GM21423 (cell line): Measurements from ENCODE around the gene PDHB.
A peak's percentile ranks its signal among the peaks of the same experiment; 100 is the strongest.
"Not testable (repeated sequence)": the region's sequence is repeated elsewhere in the genome, so short reads cannot be mapped to it uniquely, and the experiment has no call there.

ENCODE experiments used
- ATAC-seq: cut with Tn5 transposase; IDR thresholded peaks from one replicate; pipeline ENCODE4 v1.9.1; 2021; ENCODE audit warnings: mild to moderate bottlenecking, moderate library complexity; ENCODE audit not compliant: unreplicated experiment

The PDHB gene

DNA sequence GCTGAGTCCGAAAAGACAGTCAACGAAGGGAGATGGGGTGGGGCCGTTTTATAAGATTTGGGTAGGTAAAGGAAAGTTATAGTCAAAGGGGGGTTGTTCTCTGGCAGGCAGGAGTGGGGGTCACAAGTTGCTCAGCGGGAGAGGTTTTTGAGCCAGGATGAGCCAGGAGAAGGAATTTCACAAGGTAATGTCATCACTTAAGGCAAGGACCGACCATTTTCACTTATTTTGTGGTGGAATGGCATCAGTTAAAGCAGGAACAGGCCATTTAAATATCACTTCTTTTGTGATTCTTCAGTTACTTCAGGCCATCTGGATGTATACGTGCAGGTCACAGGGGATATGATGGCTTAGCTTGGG lies 7.3 kb upstream of the PDHB start:
- not testable (repeated sequence) for ATAC-seq

DNA sequence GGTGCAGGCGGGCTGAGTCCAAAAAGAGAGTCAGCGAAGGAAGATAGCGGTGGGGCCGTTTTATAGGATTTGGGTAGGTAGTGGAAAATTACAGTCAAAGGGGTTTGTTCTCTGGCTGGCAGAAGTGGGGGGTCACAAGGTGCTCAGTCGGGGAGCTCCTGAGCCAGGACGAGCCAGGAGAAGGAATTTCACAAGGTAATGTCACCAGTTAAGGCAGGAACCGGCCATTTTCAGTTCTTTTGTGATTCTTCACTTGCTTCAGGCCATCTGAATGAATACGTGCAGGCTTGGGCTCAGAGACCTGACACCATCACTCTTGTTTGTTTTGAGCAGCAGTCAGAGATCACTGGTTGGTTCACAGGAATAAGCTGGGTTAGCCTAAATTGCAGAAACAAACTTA lies 3.6 kb upstream of the PDHB start:
- not testable (repeated sequence) for ATAC-seq

DNA sequence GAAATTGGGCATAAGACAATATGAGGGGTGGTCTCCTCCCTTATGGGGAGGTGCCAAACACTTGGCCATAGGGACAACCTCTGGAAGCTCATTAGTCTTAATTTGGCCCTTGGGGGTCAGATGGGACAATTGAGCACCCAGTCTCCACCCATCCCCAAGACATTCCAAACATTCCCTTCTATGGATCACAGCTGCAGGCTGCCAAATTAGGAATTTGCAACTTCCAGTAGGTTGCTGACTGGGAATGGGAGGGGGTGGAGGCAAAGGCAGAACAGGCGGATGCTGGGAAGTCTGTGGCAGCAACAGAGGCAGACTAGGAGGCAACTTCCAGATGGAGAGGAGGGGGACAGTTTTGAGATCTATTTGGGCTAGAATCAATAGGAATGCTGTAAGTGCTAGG lies 1.4 kb upstream of the PDHB start:
- ATAC-seq: no peak

DNA sequence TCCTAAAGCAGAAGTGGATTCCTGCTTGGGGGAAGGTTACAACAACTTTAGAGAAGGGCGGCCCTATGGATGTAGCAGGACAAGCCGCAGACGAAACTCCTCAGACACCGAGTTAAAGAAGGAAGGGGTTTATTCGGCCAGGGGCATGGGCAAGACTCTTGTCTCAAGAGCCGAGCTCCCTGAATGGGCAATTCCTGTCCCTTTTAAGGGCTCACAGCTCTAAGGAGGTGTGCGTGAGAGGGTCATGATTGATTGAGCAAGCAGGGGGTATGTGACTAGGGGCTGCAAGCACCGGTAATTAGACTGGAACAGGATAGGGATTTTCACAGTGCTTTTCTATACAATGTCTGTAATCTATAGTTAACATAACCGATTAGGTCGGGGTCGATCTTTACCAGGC lies 879 bp upstream of the PDHB start:
- no peak for ATAC-seq

DNA sequence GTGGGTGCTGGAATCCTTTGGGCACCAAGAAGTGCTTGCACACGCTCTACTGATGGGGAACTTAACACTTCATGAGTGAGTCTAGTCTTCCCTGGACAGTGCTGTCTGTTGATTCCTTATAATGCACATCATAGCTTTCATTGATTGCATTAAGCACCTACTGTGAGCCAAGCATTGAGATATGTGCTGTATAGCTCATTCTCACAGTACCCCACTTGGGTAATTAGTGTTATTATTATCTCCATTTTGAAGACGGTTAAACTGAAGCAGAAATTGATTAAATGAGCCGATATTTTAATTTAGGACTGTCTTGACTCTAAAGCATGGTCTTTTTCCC lies 504 bp upstream of the PDHB start:
- ATAC-seq: no peak

DNA sequence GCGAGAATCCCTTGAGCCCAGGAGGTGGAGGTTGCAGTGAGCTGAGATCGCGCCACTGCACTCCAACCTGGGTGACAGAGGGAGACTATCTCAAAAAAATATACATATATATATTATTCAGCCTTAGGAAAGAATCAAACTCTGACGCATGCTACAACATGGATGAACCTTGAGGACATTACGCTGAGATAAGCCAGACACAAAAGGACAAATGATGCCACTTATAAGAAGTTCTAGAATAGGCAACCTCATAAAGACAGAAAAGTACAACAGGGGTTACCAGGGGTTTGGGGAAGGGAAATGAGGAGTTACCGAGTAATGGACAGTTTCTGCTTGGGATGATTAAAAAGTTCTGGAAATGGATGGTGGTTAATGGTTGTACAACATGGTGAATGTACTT lies 727 bp downstream of the PDHB start:
- no peak for ATAC-seq

DNA sequence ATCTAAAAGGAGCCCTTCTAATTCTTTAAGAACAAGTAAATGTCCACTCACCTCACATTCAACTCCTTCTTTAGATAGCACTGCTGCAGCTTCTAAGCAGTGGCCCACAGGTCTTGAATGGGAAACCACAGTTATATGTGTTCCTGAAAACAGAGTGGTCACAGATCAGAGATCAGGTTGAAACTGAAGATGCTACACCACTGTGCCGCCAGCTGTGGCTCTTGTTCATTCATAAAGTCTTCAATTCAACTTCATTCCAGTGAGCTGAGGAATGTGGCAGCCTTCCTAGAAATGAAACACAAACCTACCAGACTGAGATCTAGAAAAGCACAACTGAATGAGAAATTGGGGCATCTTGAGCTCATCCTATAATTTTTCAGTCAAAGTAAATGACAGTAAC lies 4.0 kb downstream of the PDHB start:
- ATAC-seq: peak; percentile 40

DNA sequence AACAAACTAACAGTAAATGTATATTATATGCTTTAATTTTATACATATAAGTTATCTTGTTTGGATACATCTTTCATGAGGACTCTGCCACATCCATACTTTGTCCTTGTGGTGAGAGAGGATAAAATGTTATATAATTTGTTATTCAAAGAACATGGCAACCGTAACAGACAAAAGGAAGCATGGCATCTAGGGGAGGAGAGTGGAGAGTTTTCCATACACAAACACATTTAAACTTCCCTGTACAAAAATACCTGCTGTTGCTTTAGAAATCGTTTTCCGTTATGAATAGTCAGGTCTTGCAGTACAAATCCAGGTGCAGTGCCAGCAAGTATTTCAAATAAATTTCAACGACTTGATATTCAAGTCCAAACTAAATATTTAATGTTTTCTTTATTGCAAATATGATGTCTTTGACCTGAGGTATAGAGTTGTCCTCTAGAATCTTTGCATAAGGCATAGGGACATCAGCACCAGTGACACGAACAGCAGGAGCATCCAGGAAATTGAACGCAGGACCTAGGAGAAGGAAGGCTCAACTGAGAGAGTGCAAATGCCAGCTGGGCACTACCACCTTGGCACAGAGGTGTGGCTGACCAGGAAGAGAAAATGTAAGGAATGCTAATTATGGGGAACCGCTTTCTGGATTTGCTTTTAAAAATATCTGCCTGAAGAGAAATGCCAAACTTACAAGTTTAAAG lies 5.8 kb downstream of the PDHB start:
- ATAC-seq: no peak

DNA sequence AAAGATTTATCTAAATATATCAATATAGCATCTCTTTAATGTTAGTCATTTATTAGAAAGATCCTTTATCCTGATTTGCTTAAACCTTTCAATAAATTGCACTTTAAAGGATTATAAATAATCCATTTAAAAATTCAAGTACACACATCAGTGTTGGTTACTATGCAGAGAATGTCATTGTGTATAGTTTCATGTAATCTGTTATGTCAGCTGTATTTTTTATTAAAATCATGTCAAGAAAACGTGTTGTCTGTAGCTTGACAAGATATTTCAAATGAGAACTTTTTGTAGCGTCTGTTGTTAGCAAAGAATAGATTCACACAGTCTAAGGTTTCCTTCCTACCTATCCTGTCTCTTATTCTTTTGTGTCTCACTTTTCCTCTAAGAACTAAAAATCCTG lies 7.8 kb downstream of the PDHB start:
- ATAC-seq: no peak

DNA sequence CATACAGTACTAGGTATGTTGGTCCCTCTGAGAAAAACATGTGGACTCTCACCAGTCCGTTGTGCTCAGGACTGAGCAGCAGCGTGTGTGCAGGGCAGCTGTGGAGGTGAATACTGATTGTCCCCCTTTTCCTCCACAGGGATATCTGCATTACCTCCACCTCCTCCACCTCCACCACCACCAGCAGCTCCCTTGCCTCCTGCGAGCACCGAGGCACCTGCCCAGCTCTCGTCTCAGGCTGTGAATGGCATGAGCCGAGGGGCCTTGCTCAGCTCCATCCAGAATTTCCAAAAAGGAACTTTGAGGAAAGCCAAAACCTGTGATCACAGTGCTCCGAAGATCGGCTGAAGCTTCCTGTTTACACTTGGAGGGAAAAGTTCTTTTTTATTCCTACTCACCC lies 9.0 kb downstream of the PDHB start:
- ATAC-seq: no peak

DNA sequence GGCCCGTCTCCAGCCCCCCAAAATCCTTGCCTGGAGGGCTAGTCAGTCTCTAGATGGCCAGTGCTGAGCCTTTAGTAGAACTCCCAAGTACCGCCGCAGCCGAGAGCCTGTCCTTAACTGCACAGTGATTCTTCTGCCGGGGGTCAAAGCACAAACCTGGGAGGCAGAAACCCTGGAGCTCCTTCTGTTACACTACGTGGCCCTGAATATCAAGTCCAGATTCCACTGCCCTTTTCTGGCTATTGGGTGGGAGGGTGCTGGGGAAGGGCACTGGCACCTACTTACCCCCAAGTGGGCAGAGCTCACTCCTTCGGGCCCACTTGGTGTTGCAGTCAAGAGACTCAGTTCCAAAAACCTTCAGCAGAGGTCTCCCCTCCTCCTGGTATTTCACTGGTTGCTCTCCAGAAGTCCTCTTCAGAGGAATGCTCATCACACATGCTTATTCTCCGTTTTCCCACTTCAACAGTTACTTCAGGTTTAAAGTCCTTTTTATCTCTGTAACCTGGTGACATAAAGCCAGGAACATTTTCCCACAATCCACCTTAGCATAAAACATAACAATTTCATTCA lies 10.8 kb downstream of the PDHB start:
- no peak for ATAC-seq

DNA sequence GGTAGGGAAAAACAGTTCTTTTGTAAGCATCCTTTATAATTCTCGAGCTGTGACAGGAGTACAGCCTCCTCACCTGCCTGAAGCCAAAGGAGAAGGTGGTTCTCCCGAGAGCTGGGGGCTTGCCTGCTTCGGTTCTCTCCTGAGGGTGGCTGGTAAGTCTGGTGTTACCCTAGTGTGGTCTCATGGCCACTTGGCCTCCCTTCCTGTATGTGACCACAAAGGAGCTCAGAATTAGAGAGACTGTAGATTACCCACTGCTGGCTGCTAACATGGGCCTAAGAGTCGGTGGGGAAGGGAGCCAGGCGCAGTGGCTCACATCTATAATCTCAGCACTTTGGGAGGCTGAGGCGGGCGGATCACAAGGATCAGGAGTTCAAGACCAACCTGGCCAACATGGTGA lies 12.6 kb downstream of the PDHB start:
- ATAC-seq: no peak

DNA sequence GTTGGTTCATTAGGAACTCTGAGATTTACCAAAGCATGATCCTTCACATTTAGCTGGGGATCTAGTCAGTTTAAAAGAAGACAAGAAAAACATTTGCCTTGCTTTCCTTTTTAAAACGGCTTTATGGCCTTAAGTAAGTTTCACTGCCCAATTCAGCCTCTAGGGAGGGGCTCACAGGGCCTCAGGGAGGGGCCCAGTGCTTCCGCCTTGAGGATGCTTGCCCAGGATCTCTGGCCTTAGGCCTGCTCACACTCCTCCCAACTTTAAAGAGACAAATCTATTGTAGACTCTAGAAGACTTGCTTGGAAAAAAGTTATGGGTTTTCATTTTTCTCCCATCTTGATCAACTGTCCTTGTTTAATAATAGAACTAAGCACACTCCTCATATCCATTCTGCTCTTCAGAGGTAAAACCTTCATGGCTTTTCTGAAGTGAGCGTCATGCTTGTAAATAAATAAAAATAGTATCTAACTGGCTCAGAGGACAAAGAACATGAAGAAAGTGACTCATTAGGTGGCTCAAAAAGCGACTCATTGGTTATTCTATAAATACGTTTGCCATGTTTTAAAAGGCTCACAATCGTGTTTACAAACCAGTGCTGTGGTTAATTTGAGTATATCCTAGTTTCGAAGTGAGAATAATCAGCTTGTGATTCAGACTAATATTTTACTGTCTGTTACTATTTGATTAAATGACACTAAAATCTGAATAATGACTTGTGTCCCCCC lies 13.7 kb downstream of the PDHB start:
- peak; percentile 65 for ATAC-seq

DNA sequence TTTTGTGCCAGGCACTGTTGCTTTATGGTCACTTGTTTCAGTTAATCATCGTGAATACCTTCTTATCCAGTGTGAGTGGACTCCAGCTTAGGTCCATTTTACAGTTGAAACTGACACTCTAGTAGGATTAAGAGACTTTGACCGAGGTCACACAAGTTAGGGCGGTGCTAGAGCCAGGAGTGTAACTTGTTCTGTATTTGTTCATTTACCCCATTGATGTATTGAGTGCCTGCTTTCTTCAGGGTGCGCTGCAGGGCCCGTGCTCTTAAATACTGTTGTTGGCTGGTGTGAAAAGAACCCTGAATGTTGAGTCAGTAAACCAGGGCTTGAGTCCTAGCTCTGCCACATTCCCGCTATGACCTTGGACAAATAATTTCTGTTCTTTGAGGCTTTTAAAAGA lies 15.4 kb downstream of the PDHB start:
- no peak for ATAC-seq

DNA sequence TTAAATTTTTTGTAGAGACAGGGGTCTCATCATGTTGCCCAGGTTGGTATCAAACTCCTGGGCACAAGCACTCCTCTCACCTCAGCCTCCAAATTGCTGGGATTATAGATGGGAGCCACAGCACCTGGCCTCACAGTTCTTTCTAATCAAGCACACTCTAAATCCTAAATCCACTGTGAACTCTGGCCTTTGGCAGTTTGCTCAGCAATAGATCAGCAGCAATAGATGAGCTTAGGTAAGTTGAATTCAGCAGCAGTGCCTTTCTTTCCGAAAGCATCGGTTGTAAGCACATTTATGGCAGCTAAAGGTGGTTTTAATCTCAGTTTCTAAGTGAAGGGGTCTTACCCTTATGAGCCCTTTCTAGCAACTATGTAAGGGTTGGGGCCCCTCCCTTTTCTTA lies 16.6 kb downstream of the PDHB start:
- no peak for ATAC-seq

DNA sequence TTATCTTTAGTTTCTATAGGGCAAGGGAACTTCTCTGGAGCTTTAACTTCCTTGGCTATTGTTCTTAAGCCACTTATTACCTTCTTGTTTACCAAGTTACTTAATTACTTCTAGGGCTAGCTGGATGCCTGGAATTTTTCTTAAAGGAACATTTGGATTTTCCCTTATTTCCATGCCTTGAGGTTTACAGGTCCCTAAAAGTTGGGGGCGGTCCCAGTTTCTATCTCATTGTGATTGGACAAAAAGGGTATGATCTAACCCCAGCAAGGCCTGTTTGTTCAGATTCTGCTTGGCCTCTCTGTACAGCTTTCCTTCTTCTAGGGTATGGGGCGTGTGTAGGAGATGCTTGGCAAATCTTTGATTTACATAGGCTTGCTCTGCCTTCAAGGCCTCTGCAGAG lies 17.4 kb downstream of the PDHB start:
- ATAC-seq: no peak

DNA sequence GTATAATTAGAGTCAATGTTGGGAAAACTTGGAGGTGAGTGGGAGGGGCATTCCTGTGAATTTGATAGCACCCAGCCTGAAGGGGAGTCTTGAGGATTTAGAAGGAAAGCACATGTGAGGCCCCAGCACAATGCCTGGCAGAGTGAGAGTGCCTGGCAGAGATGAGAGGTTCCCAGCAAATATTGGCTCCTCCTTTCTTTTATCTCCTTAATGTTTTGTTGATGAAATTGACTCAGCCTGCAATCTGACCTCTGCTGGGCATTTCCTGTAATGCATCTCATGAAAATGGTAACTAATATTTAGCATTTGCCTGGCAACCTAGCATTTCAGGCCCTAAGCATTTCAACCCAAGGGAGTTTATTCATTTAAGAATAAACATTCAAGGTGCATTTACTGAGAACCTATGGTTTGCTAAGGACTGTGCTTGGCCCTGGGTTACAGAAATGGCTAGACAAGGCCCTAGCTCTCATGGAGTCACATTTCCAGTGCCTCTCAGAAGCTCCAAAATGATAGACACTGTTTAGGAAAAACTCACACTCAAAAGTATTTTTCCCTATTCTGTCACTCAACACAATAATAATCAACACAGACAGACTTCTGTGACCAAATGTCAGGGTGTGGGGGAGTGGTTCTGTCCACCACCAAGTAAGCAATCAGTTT lies 19.0 kb downstream of the PDHB start:
- ATAC-seq: no peak

DNA sequence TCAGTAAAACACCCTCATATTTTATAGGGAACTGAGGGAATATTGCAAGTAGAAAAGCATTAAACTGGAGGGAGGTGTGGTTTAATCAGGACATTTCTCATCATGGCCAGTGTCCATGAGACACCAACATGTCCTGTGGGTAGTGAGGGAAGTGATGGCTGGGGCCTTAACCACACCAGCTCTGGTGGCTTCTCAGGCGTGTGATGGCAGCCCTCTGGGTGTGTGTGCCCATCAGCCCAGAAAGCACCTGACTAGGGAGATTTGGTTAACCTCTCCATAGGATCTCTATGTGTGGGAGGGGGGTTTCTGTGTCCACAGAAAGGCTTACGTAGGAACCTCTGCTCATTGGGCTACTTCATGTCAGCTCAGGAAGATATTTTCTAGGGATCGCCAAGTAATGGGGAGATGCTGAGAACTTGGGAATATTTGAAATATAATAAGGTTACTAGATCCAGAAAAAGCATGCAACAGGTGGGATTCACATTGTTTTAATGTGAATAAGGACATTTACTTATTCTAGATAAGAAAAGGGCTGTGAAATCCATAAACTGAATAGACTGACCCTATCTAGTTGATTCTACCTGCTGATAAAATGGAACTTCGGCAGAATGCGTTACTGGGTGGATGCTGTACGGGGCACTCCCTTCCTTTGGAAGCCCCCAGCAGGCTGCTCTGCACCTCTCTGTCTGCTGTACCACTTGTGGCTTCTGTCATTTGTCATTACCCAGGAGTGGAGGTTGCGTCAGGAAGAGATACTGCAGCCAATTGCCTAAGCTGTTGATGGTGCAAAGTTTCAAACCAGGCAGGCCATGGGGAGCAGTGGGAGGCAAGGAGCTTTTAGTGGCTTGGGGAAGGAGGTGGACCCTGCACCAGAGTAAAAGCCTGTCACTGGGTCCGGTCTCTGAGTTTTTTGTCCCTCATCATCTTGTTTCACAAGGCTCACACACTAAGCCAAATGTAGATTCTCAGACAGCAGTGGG lies 21.5 kb downstream of the PDHB start:
- no peak for ATAC-seq

DNA sequence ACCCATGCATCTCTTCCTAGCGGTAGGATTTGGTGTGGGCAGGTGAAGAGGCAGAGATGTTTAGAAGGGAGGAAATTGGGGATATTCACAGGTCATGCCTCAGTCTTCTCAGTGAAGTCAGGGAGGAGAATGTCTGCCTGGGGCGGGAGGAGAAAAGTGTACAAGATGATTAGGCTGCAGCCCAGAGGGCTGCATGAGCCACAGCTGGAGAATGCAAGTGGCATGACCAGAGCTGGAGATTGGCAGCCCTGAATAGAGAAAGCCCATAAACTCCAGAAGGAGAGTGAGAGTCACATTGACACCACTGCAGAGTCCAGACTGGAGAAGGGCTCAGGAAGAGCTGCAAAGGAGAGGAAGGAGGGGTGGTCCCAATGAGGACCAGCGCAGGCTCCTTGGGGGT lies 22.6 kb downstream of the PDHB start:
- no peak for ATAC-seq

DNA sequence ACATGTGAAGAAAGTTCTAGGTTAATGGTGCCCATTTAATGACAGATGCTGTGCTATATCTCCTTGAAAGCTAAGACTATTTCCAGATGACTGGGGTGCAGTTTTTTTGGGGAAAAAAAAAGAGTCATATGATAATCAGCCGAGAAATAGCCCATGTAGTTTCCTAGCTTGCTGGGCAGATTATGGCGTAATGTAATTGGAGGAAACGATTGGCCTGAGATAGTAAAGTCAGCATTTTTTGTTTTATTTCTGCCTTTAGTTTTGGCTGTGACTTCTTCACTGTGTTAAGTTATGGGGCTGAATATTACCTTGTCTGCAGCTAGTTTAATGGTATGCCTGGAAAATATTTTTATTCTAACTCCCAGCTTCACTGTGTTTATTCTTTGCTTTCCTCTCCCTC lies 24.0 kb downstream of the PDHB start:
- ATAC-seq: no peak

DNA sequence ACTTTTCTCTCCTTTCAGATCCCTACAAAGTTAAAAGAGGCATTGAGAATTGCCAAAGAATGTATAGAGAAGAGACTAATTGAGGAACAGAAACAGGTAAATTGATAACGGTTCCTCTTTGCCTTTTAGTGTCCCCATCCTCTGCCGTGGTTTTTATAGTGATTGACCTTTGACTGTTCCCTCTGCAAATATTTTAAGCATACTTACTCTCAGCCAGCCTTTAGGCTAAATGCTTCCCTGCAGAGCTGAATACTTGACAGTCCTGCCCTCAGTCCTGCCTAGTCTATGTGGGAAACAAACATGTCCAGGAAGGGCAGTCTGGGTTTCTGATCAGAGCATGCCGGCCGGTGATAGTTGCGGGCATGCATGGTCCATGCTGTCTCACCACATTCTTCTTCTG lies 24.7 kb downstream of the PDHB start:
- ATAC-seq: no peak
